HCT116 (cell line): ENCODE results near the gene IGF2.

Experiments
- CTCF ChIP-seq, 3 experiments: fragments of 200-600 bp in 1 of 3; sonication (generic) in 1 of 3; IDR thresholded peaks in 2 of 3; conservative IDR thresholded peaks in 1 of 3; 2 replicates each; pipeline ENCODE4 v1.5.1; 2012 to 2017; ENCODE audit warnings: low read depth in 2 of 3, low read length in 2 of 3, antibody characterized with exemption in 1 of 3, borderline replicate concordance in 1 of 3, control low read depth in 1 of 3, mild to moderate bottlenecking in 1 of 3, mixed read lengths in 1 of 3, mixed run types in 1 of 3, moderate library complexity in 1 of 3; ENCODE audit not compliant: insufficient read depth in 1 of 3
- MAX ChIP-seq: IDR thresholded peaks from 2 replicates; pipeline ENCODE4 v1.6.1; 2012
- POLR2A ChIP-seq: IDR thresholded peaks from 2 replicates; pipeline ENCODE4 v1.7.0; 2011; ENCODE audit warnings: borderline replicate concordance; ENCODE audit not compliant: insufficient read depth, insufficient read length; ENCODE audit errors: extremely low read depth
- RAD21 ChIP-seq: IDR thresholded peaks from 2 replicates; pipeline ENCODE4 v1.6.1; 2012; ENCODE audit warnings: low read depth, mild to moderate bottlenecking
- SP1 ChIP-seq: IDR thresholded peaks from 2 replicates; pipeline ENCODE4 v1.6.1; 2012; ENCODE audit warnings: low read depth
- SRF ChIP-seq: IDR thresholded peaks from 2 replicates; pipeline ENCODE4 v1.6.1; 2012; ENCODE audit warnings: low read depth
- ZNF274 ChIP-seq: fragments of 200-500 bp; sonication (Bioruptor generic); IDR thresholded peaks from 2 replicates; pipeline ENCODE4 v1.6.1; 2014; ENCODE audit warnings: mild to moderate bottlenecking, low read depth, low read length, inconsistent platforms

GRCh38 chr11:2116680-2117079, 22.5 kb downstream of the IGF2 start:
- no peak for TF ChIP-seq CTCF (IDR thresholded peaks at IDR 0.05 in 2 of 3, conservative IDR thresholded peaks at IDR 0.05 in 1 of 3; ENCODE audit: borderline replicate concordance in 1 of 3, insufficient read depth in 1 of 3, low read depth in 2 of 3, low read length in 2 of 3)
- no peak for TF ChIP-seq POLR2A
- TF ChIP-seq SRF: no peak
- no peak for TF ChIP-seq RAD21
- no peak for TF ChIP-seq ZNF274
- no peak for TF ChIP-seq SP1
- no peak for TF ChIP-seq MAX
